22Rv1 (cell line): Measurements from ENCODE around the gene SPDYE18.
"Not testable (repeated sequence)": the region's sequence is repeated elsewhere in the genome, so short reads cannot be mapped to it uniquely, and the experiment has no call there.

Source experiments
- CTCF ChIP-seq: fragments of 450-650 bp; IDR thresholded peaks from 2 replicates; pipeline ENCODE4 v1.5.1; 2017; ENCODE audit warnings: mild to moderate bottlenecking
- ZFX ChIP-seq: fragments of 450-650 bp; IDR thresholded peaks from 2 replicates; pipeline ENCODE4 v1.6.1; 2017; ENCODE audit warnings: antibody characterized with exemption, borderline replicate concordance

DNA sequence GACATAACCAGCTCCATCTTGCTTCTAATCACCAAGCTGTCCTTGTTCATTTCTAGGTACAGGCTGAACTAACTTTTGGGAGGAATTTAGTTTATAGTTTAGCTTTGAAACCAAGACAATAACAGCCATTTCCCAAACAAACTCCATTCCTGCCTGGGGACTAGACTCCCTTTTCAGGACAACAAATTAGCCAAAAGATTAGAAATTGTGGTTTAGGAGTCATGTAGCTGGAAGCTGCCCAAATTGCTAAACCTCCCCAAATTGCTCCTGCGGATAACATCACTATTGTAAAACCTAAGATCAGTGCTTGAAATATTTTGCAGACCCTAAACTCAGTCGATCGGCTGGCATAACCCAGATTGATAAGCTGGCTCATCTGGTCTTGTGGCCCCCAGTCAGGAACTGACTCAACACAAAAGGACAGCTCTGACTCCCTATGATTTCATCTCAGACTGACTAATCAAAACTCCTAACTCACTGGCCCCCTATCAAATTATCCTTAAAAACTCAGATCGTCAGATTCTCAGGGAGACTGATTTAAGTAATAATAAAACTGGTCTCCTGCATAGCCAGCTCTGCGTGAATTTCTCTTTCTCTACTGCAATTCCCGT is 12.5 kb upstream of the SPDYE18 start:
- not testable (repeated sequence) for TF ChIP-seq CTCF, ZFX
